Inflammatory macrophage (primary cell): ENCODE results near the gene RASA2.

ENCODE experiments used
- DNase-seq, 2 donors: peaks; one replicate each; pipeline ENCODE4 v3.0.0-alpha.2; 2020 to 2022

The RASA2 gene

DNA sequence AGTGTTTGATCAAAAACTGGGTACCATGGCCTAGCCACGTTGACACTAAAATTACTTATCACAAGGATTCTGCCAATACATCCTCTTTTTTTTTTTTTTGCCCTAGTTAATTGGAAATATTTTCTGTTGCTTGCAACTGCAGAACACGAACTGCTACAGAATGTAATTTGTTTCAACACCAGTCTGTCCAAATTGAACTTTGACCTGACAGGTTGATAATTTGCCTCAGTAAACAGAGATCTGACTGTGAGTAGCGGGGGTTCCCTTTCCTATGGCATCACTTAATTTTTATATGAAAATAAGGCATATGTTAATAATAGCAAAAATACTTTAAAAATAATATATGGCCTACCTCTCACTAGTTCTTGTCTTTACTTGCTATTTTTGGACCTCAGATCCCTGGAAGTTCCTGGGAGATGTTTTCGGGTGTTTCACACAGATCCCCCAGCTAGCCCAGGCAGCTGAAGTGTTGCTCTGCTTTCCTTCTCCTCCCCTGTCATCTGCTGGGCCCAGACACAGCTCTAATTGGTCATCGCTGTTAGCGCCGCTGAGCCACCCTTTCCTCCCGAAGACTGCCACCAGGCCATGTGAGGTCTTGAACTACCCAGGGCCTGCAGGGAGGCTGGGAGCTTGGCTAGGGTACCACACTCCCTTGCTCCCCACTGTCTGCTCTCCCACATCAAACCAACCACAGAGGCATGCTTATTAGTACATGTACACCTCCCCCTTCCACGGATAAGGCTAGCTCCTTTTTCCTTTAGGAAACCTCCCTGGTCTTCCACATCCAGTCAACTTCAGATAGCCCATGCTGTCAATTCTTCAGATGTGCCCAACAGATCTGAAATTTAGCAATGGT lies 161.5 kb downstream of the RASA2 start:
- no peak for DNase-seq

DNA sequence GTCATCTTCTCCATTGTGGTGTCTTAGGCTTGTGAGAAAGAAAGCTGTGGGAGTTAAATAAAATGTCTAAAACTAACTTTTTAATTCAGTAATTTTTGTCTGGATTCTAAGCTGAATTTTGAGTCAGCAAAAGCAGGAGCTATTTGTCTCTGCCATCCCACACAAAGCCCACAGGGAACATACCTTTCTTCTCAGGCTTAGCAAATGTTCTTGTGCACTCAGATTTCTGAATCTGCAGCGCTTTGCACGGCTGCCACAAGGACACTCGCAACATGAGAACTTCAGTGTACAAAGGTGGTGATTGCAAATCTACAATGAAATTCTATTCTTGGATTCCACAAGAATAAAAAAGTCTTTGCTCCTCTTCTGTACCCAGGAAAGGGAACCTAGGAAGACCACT lies 163.0 kb downstream of the RASA2 start:
- DNase-seq = no peak

DNA sequence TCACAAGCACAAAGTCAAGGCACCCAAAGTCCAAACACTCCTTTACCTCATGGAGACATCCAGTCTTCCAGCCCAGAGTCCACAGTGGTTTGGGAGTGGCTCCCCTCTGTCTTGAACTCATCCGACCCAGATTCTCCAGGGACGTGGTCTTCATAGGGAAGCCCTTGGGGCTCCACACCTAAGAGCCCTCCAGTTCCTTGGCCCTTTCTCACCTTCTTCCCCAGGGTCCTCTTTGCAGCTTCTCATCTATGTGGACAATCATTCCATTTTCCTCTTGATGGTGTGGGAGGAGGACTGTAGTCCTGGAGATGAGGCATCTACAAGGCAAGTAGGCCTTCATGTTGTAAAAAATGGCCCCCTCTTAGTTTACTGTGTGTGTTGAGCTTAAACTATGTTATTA lies 164.0 kb downstream of the RASA2 start:
- no peak for DNase-seq

DNA sequence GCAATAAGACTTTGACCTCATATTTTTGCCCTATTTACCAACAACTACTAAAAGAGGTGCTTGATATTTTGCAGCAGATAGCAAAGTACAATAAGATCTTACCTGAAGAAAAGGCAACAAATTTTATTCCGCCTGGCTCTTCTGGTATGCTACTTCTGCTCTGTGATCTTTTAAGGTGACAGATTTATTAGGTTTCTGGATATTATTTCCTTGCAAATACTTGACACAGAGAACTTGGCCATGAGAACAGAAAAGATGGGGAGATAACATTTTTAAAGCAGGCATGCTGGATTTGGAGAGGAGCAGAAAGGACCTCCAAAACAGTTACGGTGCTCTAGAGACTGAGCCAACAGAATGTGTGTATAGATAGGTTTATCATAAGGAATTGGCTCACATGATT lies 164.6 kb downstream of the RASA2 start:
- no peak for DNase-seq

DNA sequence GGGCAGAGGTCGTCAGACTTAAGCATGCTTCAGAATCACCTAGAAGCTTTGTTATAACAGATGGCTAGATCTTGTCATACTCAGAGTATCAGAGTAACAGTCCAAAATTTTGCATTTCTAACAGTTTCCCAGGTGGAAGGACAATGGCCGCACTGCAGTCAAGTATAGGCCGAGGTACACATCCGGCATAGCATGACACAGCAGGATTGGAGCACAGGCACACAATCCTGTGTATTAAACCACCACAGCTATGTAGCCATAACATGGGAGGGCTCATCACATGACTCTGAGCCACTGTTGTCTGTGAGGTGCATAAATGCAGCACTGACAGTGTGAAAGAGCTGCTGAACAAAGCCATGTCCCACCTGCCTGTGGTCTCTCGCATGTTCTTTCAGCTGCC lies 165.5 kb downstream of the RASA2 start:
- DNase-seq = peak in 1 of 2 donors; percentile 6

DNA sequence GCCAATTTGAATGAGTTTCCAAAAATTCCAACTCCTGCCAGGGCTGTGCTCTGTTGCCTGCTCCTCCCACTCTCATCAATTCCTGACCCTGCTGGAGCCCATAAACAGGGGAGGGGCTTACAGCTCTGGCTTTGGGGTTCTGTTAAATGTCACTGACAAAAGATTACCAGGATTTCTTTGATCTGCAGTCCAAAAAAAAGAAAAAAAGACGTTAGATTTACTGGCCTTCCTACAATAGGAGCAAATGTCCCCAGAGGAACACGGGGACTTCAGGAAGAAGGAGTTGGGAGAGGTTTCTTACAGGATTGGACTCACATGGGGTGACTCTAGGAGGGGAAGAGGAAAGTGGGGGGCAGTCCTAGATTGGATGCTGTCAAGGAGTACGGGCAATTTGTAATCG lies 167.0 kb downstream of the RASA2 start:
- no peak for DNase-seq

DNA sequence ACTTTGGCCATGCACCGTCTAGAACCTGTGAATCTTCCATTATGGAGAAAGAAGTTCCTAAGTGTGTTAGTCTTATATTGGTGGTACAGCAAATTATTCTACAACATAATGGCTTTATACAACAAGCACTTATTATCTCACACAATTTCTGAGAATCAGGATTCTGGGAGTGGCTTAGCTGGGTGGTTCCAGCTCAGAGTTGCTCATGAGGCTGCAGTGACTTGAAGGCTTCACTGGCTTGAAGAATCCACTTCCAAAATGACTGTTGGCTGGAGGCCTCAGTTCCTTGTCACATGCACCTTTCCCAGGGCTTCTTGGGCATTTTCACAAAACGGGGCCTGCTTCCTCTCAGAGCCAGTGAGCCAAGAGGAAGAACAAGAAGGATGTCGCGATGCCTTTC lies 169.0 kb downstream of the RASA2 start:
- no peak for DNase-seq

DNA sequence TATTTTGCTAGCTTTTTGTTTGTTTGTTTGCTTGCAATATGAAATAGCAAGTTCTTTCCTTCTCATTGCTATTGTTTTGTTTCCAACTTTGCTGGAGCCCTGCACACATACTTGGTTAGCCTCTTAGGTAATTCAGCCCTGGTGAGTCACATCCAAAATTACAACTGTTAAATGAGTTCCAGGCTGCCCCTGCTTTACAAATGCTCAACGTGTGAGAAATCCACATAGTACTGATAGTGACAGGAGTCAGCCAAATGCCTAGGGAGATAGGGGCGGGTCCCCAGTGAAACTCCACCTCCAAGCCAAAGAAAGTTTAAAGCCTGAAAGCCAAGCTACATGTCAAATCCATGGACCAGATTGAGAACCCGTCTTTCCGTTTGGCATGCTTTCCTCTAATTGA lies 169.9 kb downstream of the RASA2 start:
- DNase-seq = no peak

DNA sequence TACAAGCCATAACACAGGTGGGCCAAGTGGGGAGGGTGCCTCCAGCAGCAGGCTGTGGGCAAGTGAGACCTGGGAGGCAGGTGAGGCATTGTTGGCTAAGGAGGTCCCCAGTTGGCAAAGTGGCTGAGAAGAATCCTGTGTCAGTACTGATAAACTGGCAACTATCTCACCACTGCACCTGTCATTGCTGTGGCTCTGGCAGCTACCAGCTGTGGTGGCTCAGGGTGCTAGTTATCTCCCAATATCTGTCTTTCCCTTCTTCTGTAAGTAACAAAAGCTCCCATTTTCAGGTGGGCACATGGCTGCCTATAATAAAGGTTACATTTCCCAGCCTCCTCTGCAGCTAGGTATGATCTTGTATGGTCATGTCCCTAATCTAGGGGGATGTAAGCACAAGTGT lies 170.7 kb downstream of the RASA2 start:
- DNase-seq = no peak

DNA sequence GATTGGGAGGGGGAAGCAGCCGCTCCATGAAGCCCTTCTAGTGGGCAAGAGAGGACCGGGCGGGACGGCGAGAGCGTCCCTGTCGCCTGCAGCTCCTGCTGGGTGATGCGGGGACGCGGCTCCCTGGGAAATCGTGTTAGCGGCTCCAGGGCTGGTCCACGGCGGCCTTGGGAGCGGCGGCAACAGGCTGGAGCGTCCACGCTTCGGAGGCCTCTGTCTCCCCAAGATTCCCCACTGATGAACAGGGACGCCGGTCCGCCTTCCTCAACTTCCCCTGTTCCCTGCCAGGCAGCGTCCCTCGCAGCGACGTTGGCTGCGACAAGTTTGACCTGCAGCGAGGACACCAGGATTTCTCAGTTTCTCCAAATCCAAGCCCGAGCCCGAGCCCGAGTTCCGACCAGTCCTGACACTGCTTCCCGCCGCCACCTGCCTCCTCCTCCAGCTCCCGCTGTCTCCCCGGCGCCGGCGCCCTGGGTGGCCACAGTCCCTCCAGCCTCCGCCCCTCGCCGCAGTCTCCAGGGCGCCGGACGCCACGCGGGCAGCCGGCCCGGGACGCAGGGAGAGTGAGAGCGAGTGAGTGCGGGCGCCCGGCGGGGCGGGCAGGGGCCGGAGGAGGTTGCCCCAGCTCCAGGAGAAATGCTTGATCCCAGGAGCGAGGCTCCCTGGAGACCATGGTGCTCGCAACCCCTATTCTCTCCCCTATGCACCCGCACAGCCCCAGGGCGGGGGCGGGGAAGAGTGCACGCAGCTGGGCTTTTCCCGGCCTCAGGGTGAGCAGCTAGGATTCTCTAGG lies 173.2 kb downstream of the RASA2 start:
- peak in 1 of 2 donors; percentile 34 for DNase-seq

DNA sequence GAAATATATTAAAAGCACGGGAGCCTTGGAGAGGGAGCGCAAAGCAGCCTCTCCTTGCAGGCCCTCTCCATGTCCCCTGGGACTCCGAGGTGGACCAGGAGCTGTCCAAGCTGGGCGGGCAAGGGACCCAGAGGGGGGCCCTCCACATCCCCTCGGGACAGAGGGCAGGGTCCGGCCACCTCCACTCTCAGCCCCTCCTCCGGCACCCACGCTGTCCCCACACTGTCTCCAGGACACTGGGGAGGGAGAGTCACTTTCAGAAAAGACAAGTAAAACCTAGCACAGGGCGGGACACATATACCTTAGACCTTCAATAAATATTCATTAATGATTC lies 173.8 kb downstream of the RASA2 start:
- DNase-seq = no peak

DNA sequence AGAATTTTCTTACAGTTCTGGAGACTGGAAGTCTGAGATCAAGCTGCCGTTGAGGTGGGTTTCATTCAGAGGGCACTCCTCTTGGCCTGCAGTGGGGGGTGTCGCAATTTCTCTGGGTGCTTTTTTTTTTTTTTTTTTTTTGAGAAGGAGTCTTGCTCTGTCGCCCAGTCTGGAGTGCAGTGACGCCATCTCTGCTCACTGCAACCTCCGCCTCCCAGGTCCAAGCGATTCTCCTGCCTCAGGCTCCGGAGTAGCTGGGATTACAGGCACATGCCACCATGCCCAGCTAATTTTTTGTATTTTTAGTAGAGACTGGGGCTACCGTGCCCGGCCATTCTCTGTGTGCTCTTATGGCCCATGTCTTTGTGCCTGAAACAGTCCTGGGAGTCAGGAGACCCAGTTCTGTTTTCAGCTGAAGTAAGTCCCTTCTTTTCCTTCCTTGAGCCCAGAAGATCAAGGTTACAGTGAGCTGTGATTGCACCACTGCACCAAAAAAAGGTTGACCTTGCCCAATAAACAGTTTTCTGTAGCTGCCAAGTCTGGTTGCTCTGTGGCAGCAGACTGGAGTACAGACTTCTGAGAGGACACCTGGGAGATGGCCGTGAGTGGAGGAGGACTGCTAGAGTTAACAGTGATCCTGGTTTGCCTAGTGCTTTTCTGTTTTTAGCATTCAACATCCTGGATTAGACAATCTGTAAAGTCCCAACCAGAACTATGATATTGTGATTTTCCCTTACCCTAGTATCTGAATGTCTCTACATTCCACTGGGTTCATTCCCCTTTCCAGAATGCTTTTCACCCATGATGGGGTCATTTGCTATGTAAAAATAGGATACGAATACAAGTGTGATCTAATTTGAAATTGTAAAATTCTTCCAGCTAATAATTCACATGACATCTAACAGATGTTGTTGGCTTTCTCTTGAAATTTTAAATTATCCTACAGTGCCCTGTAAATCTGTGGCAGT lies 174.7 kb downstream of the RASA2 start:
- no peak for DNase-seq

DNA sequence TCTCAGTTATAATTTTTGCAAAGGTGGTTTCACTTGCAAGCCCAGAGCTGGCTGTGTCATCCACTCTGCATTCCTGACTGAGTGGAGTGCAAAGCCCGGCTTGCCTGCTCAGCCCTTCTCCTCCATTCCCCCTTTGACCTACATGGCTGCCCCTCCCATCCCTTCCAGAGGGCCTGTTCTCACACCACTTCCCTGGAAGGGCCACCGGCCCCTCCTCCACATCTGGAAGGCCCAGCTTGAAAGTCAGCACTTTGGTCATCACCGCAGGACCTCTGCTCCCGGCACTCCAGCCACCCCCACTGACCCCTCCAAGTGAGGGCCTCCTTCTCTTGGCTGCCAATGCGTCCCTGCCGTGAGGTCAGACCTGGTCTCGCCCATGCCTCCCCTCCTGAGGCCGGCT lies 177.2 kb downstream of the RASA2 start:
- DNase-seq = no peak
